GM12874 (cell line): ENCODE data around the gene CLIC5.

Experiments used
- CTCF ChIP-seq: IDR thresholded peaks from 2 replicates; pipeline ENCODE4 v1.5.1; 2011; ENCODE audit warnings: low read depth, mild to moderate bottlenecking, control low read depth, low read length, moderate library complexity; ENCODE audit not compliant: insufficient read depth

CLIC5 gene

DNA sequence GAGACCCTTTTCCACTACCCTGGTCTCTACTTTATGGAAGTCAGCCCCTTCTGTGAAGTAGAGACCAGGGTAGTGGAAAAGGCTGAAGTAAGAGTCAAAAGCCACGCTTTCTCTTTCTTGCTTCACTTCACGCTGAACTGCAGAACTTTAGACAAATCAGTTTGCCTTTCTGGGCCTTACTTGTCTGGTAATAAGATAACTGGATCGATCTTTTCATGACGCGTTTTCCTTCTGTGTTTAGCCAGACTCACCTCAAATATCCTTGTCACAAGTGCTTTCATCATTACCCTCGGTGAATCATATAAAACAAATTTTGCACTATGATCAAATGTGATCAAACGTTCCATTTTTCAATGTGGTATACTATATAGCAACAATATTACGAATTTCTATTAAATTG is 170.7 kb downstream of the CLIC5 start:
- no peak for TF ChIP-seq CTCF

- no peak for TF ChIP-seq CTCF
Measured at GRCh38 chr6:45843848-45844521, 171.7 kb downstream of the CLIC5 start.

DNA sequence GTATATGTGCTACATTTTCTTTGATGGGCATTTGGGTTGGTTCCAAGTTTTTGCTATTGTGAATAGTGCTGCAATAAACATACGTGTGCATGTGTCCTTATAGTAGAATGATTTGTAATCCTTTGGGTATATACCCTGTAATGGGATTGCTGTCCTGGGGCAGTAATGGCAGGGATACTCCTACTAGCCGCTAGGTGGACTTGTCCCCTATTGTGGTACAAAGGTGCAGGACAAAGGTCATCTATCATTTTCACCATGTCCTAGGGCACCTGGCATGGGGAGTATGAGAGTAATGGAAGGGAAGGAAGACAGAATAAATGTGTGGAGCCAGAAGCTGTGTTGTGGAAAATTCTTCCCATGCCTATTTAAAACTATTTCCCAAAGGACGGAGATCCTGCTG is 174.6 kb downstream of the CLIC5 start:
- TF ChIP-seq CTCF: no peak

- TF ChIP-seq CTCF: no peak
Measured at GRCh38 chr6:45838996-45839395, 176.7 kb downstream of the CLIC5 start.

GRCh38 chr6:45838451-45838850 is 177.2 kb downstream of the CLIC5 start:
- TF ChIP-seq CTCF: no peak

GRCh38 chr6:45837541-45838200 is 178.0 kb downstream of the CLIC5 start:
- TF ChIP-seq CTCF: no peak

DNA sequence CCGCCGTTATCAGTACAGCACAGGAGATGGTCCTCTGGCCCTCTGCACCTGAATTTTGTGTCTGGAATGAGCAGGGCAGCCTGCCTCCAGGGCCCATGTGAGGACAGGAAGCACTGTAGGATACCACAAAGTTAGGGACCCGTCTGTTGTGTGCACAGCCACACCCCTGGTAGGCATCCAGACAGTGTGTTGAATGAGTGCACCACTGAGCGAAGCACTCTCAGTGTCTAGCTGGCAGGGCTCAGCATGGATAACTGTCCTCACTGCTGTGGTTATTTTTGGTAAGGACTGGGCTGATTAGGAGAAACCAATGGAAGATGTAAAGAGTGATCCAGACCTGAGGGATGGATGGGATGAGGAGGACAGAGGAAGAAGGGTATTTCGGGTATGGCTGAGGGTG is 178.7 kb downstream of the CLIC5 start:
- TF ChIP-seq CTCF: no peak
